Head of caudate nucleus (tissue), 42 donors: ENCODE measurements around the gene KDSR.

Source experiments
- DNase-seq, 42 donors: peaks; one replicate each; pipeline versions ENCODE4 v3.0.0 to v3.0.0-alpha.2; 2020 to 2021; ENCODE audit warnings: mixed read lengths in 7 of 42
- intact Hi-C: fragments of 100-400 bp; cut with DNase I; formaldehyde crosslinking; loops from one replicate; pipeline ENCODE4 v1.15.0; 2022

Gene KDSR

GRCh38 chr18:63367053-63367953 lies at the start of gene KDSR:
Gene KDSR (minus strand): TSS chr18:63367206. CDS start chr18:63367118, 88 bp downstream.
- peak; percentile 82 to 98 (median 94) for DNase-seq
- intact Hi-C loops: loop anchor here (1.0 to 5.0 kb wide), 2 partner anchors 45 to 55 kb away; partner anchors contain the start of gene VPS4B

GRCh38 chr18:63412953-63413352 lies 45.9 kb upstream of the KDSR start:
- intact Hi-C loops: no loop called here
- DNase-seq: no peak

- intact Hi-C loops: no loop called here
- DNase-seq: no peak
These were observed 43.8 kb upstream of the KDSR start for GRCh38 chr18:63410792-63411191.

GRCh38 chr18:63409301-63409700 lies 42.3 kb upstream of the KDSR start:
- intact Hi-C loops: no loop called here
- DNase-seq: no peak

- intact Hi-C loops: no loop called here
- no peak for DNase-seq
These were observed 40.7 kb upstream of the KDSR start for GRCh38 chr18:63407734-63408133.

GRCh38 chr18:63405986-63406385 lies 39.0 kb upstream of the KDSR start:
- no peak for DNase-seq
- intact Hi-C loops: no loop called here

GRCh38 chr18:63402246-63403162 lies 35.5 kb upstream of the KDSR start:
- intact Hi-C loops: no loop called here
- DNase-seq: no peak

- intact Hi-C loops: no loop called here
- no peak for DNase-seq
These were observed 32.3 kb upstream of the KDSR start for GRCh38 chr18:63399300-63399699.

- no peak for DNase-seq
- intact Hi-C loops: no loop called here
These were observed 30.3 kb upstream of the KDSR start for GRCh38 chr18:63397349-63397748.

GRCh38 chr18:63395503-63395902 lies 28.5 kb upstream of the KDSR start:
- DNase-seq: no peak
- intact Hi-C loops: no loop called here

GRCh38 chr18:63394954-63395353 lies 27.9 kb upstream of the KDSR start:
- no peak for DNase-seq
- intact Hi-C loops: no loop called here

- DNase-seq: no peak
- intact Hi-C loops: no loop called here
These were observed 20.9 kb upstream of the KDSR start for GRCh38 chr18:63387861-63388260.

- no peak for DNase-seq
- intact Hi-C loops: no loop called here
These were observed 15.8 kb upstream of the KDSR start for GRCh38 chr18:63382843-63383242.

- intact Hi-C loops: no loop called here
- no peak for DNase-seq
These were observed 12.6 kb upstream of the KDSR start for GRCh38 chr18:63379639-63379962.

- DNase-seq: no peak
- intact Hi-C loops: no loop called here
These were observed 12.1 kb upstream of the KDSR start for GRCh38 chr18:63378919-63379638.

- intact Hi-C loops: no loop called here
- DNase-seq: no peak
These were observed 10.4 kb upstream of the KDSR start for GRCh38 chr18:63377275-63377980.

GRCh38 chr18:63376538-63376937 lies 9.5 kb upstream of the KDSR start:
- intact Hi-C loops: no loop called here
- DNase-seq: no peak

- DNase-seq: no peak
- intact Hi-C loops: no loop called here
These were observed 7.5 kb upstream of the KDSR start for GRCh38 chr18:63374540-63374939.

- DNase-seq: no peak
- intact Hi-C loops: no loop called here
These were observed 6.2 kb upstream of the KDSR start for GRCh38 chr18:63373161-63373560.
